ENCODE results near the gene HVCN1.

Gene HVCN1

DNA sequence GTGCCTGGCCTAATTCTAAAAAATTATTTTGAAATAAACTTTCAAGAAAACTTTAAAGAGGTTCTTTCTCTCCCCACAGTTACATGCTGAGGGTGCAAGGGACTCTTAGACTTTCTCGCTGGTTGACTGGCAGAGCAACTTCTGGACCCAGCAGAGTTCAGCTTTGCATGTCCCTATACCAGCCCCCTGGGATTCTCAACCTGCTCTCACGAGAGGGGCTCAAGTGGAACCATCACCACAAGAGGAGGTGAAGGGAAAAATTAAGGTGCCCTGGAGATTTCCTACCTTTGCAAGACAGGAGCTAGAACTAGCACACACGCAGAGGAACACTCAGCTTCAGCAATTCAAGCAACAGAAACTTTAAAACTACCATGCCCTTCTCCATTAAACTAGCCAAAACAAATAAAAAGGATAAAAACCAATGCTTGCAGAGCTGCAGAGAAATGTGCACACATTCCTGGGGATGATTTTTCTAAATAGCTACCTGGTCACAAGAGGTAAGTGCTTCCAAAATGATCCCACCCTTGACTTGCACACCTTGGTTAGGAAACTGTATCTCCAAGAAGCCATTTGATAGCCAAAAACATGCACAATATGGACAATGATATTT is 2.5 kb downstream of the HVCN1 start:
- TF ChIP-seq ZNF70 (CRISPR knock-in tag; IDR thresholded peaks at IDR 0.05), result no peak
- TF ChIP-seq ZFP30 (CRISPR knock-in tag; IDR thresholded peaks at IDR 0.05), result no peak
- TF ChIP-seq BACH2 (CRISPR knock-in tag; IDR thresholded peaks at IDR 0.05; ENCODE audit: borderline replicate concordance), result no peak
- TF ChIP-seq, protein P1, sequence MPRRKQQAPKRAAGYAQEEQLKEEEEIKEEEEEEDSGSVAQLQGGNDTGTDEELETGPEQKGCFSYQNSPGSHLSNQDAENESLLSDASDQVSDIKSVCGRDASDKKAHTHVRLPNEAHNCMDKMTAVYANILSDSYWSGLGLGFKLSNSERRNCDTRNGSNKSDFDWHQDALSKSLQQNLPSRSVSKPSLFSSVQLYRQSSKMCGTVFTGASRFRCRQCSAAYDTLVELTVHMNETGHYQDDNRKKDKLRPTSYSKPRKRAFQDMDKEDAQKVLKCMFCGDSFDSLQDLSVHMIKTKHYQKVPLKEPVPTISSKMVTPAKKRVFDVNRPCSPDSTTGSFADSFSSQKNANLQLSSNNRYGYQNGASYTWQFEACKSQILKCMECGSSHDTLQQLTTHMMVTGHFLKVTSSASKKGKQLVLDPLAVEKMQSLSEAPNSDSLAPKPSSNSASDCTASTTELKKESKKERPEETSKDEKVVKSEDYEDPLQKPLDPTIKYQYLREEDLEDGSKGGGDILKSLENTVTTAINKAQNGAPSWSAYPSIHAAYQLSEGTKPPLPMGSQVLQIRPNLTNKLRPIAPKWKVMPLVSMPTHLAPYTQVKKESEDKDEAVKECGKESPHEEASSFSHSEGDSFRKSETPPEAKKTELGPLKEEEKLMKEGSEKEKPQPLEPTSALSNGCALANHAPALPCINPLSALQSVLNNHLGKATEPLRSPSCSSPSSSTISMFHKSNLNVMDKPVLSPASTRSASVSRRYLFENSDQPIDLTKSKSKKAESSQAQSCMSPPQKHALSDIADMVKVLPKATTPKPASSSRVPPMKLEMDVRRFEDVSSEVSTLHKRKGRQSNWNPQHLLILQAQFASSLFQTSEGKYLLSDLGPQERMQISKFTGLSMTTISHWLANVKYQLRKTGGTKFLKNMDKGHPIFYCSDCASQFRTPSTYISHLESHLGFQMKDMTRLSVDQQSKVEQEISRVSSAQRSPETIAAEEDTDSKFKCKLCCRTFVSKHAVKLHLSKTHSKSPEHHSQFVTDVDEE (CRISPR knock-in tag; IDR thresholded peaks at IDR 0.05), result no peak
- no peak for ATAC-seq

DNA sequence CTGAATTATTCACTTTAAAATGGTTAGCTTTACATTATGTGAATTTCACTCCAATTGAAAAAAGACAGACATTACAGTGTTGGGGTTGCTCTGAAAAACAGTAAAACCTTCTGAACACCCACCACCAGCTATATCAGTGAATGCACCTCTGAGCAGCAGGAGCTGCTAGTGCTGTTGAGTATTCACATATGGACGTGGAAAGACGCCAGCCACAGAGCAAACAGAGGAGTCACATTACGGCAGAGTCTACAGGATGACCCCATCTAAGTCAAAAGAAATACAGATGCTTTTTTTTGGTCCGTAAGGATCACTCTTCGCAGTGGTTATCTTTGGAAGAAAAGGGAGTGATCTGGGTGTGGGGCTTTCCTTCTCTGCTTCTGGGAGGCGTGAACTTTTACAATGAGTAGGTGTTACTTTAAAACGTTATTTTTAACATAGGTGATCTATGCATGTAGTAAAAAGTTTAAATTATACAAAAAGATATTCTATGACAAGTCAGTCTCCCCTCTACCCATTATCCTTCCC is 4.5 kb downstream of the HVCN1 start:
- 0 out of 3 replicates have a peak, but pooled peaks have one; percentile 30 for ATAC-seq
- TF ChIP-seq GLIS3 (CRISPR knock-in tag; IDR thresholded peaks at IDR 0.05), result no peak
- TF ChIP-seq ZFP30 (CRISPR knock-in tag; IDR thresholded peaks at IDR 0.05), result no peak

DNA sequence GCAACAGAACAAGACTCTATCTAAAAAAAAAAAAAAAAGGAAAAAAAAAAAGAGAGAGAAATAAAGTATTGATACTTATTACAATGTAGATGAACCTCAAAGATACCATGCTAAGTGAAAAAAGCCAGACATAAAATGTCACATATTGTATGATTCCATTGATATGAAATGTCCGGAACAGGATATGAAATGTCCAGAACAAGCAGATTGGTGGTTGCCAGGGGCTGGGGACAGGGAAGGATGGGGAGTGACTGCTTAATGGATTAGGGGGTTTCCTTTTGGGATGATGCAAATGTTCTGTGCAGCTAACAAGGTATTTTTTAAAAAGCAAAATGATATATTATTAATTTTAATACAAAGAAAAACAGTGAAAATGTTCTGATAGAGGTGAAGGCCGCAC is 5.0 kb downstream of the HVCN1 start:
- TF ChIP-seq ZNF70 (CRISPR knock-in tag; IDR thresholded peaks at IDR 0.05) (no peak), SNAI2 (CRISPR knock-in tag; IDR thresholded peaks at IDR 0.05) (no peak), BACH2 (CRISPR knock-in tag; IDR thresholded peaks at IDR 0.05; ENCODE audit: borderline replicate concordance) (no peak), ARNTL (CRISPR knock-in tag; IDR thresholded peaks at IDR 0.05; ENCODE audit: borderline replicate concordance, low read depth) (no peak), ZC3H10 (CRISPR knock-in tag; IDR thresholded peaks at IDR 0.05) (no peak), ESRRG (CRISPR knock-in tag; IDR thresholded peaks at IDR 0.05) (no peak), ZNF8 (CRISPR knock-in tag; IDR thresholded peaks at IDR 0.05) (no peak), ZFP3 (CRISPR knock-in tag; IDR thresholded peaks at IDR 0.05) (no peak), RARB (CRISPR knock-in tag; IDR thresholded peaks at IDR 0.05) (no peak), TCF4 (CRISPR knock-in tag; IDR thresholded peaks at IDR 0.05; ENCODE audit: borderline replicate concordance) (no peak), PPARA (CRISPR knock-in tag; IDR thresholded peaks at IDR 0.05; ENCODE audit: borderline replicate concordance) (no peak), ZFP30 (CRISPR knock-in tag; IDR thresholded peaks at IDR 0.05) (no peak), OSR1 (CRISPR knock-in tag; IDR thresholded peaks at IDR 0.05) (no peak), ISL1 (CRISPR knock-in tag; IDR thresholded peaks at IDR 0.05) (no peak), GLIS3 (CRISPR knock-in tag; IDR thresholded peaks at IDR 0.05) (no peak)
- TF ChIP-seq, protein P2, sequence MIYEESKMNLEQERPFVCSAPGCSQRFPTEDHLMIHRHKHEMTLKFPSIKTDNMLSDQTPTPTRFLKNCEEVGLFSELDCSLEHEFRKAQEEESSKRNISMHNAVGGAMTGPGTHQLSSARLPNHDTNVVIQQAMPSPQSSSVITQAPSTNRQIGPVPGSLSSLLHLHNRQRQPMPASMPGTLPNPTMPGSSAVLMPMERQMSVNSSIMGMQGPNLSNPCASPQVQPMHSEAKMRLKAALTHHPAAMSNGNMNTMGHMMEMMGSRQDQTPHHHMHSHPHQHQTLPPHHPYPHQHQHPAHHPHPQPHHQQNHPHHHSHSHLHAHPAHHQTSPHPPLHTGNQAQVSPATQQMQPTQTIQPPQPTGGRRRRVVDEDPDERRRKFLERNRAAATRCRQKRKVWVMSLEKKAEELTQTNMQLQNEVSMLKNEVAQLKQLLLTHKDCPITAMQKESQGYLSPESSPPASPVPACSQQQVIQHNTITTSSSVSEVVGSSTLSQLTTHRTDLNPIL (CRISPR knock-in tag; IDR thresholded peaks at IDR 0.05; ENCODE audit: low read depth), result no peak
- TF ChIP-seq, protein P3, sequence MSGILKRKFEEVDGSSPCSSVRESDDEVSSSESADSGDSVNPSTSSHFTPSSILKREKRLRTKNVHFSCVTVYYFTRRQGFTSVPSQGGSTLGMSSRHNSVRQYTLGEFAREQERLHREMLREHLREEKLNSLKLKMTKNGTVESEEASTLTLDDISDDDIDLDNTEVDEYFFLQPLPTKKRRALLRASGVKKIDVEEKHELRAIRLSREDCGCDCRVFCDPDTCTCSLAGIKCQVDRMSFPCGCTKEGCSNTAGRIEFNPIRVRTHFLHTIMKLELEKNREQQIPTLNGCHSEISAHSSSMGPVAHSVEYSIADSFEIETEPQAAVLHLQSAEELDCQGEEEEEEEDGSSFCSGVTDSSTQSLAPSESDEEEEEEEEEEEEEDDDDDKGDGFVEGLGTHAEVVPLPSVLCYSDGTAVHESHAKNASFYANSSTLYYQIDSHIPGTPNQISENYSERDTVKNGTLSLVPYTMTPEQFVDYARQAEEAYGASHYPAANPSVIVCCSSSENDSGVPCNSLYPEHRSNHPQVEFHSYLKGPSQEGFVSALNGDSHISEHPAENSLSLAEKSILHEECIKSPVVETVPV (CRISPR knock-in tag; IDR thresholded peaks at IDR 0.05), result no peak
- TF ChIP-seq, protein P4, sequence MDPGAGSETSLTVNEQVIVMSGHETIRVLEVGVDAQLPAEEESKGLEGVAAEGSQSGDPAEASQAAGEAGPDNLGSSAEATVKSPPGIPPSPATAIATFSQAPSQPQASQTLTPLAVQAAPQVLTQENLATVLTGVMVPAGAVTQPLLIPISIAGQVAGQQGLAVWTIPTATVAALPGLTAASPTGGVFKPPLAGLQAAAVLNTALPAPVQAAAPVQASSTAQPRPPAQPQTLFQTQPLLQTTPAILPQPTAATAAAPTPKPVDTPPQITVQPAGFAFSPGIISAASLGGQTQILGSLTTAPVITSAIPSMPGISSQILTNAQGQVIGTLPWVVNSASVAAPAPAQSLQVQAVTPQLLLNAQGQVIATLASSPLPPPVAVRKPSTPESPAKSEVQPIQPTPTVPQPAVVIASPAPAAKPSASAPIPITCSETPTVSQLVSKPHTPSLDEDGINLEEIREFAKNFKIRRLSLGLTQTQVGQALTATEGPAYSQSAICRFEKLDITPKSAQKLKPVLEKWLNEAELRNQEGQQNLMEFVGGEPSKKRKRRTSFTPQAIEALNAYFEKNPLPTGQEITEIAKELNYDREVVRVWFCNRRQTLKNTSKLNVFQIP (CRISPR knock-in tag; IDR thresholded peaks at IDR 0.05; ENCODE audit: borderline replicate concordance, low read depth), result no peak
- TF ChIP-seq, protein P1 (CRISPR knock-in tag; IDR thresholded peaks at IDR 0.05), result no peak
- no peak for ATAC-seq

All from SK-N-SH treated with all-trans-retinoic acid at 6 μM for 48 hours (cell line).